HCT116 (cell line): ENCODE measurements around the gene HPS5. TPM values are rescaled to one million over a fixed set of nuclear protein-coding genes. Genes with fewer than 3 reads are reported as not detected.

Experiments used
- ATAC-seq: fragments of 200-7000 bp; cut with Tn5 transposase; 2 replicates; pipeline ENCODE4 v1.9.1; 2020; ENCODE audit warnings: mild to moderate bottlenecking, moderate library complexity
- BruUV-seq: library from RNA; stranded (reverse); fragments of 400-500 nt; replicated peaks from 2 replicates; lab custom pipeline; 2021; lab: Mats Ljungman, UMichigan
- CTCF ChIA-PET: fragments of 300-600 bp; sonication (Branson Sonifier 250); formaldehyde crosslinking; loops from one replicate; lab custom pipeline; 2021; ENCODE audit warnings: antibody characterized with exemption; lab: Charles Lee
- POLR2A ChIA-PET: fragments of 300-600, 350-600 bp; sonication (Branson Sonifier 250); formaldehyde crosslinking; loops from one replicate; lab custom pipeline; 2021; ENCODE audit warnings: antibody characterized with exemption; lab: Charles Lee
- RAD21 ChIA-PET, 2 experiments: fragments of 300-600 bp; sonication (Branson Sonifier 250); formaldehyde crosslinking; loops; one replicate each; lab custom pipeline; 2023; ENCODE audit warnings: low total read pairs in 2 of 2; ENCODE audit not compliant: uncharacterized antibody in 2 of 2, unreplicated experiment in 2 of 2, low non-redundant PET in 1 of 2; lab: Charles Lee
- DNase-seq: peaks from one replicate; pipeline ENCODE4 v3.0.0-alpha.2; 2010; ENCODE audit warnings: low read depth, low spot score
- H2AFZ ChIP-seq: fragments of 200-600 bp; shearing (Covaris generic), sonication (generic); 2 replicates; pipeline ENCODE4 v1.6.1; 2017; ENCODE audit warnings: low read depth, mixed run types, mixed read lengths, antibody characterized with exemption, low read length; ENCODE audit not compliant: poor library complexity, severe bottlenecking
- H3K27ac ChIP-seq: 2 replicates; pipeline ENCODE4 v1.5.1; 2012; ENCODE audit warnings: low read depth, low read length
- H3K27me3 ChIP-seq: fragments of 200-600 bp; sonication (generic); 2 replicates; pipeline ENCODE4 v1.6.1; 2016; ENCODE audit warnings: mixed run types, low read length, mixed read lengths; ENCODE audit not compliant: insufficient read depth
- H3K36me3 ChIP-seq, 2 experiments: fragments of 200-500 bp in 1 of 2; fragments of 200-600 bp in 1 of 2; sonication (Bioruptor generic) in 1 of 2; sonication (generic) in 1 of 2; 2 replicates each; pipeline versions ENCODE4 v1.5.1 to v1.6.1; 2014 to 2016; ENCODE audit warnings: low read length in 2 of 2, inconsistent platforms in 1 of 2, mixed read lengths in 1 of 2, mixed run types in 1 of 2; ENCODE audit not compliant: insufficient read depth in 2 of 2, control insufficient read depth in 1 of 2
- H3K4me1 ChIP-seq, 2 experiments: fragments of 200-600 bp in 1 of 2; sonication (generic) in 1 of 2; 2 replicates each; pipeline versions ENCODE4 v1.5.1 to v1.6.1; 2012 to 2017; ENCODE audit warnings: low read length in 2 of 2, inconsistent platforms in 1 of 2, mild to moderate bottlenecking in 1 of 2, mixed read lengths in 1 of 2, mixed run types in 1 of 2, moderate library complexity in 1 of 2; ENCODE audit not compliant: insufficient read depth in 2 of 2, control insufficient read depth in 1 of 2
- H3K4me2 ChIP-seq: fragments of 200-600 bp; sonication (generic); 2 replicates; pipeline ENCODE4 v1.6.1; 2017; ENCODE audit warnings: mixed run types, low read length, mixed read lengths
- H3K4me3 ChIP-seq, 2 experiments: fragments of 200-600 bp in 1 of 2; sonication (generic) in 1 of 2; replicated peaks in 1 of 2; 2 replicates each; pipeline ENCODE4 v1.5.1; 2011 to 2016; ENCODE audit warnings: low read length in 2 of 2, control low read depth in 1 of 2, low read depth in 1 of 2, mild to moderate bottlenecking in 1 of 2, mixed read lengths in 1 of 2, mixed run types in 1 of 2
- H3K79me2 ChIP-seq: fragments of 200-600 bp; sonication (generic); 2 replicates; pipeline ENCODE4 v1.6.1; 2017; ENCODE audit warnings: mild to moderate bottlenecking, mixed run types, low read length, moderate library complexity, mixed read lengths; ENCODE audit not compliant: insufficient read depth
- H3K9ac ChIP-seq: fragments of 200-600 bp; sonication (generic); 2 replicates; pipeline ENCODE4 v1.6.1; 2016; ENCODE audit warnings: low read length, mixed read lengths
- H3K9me2 ChIP-seq: fragments of 200-600 bp; sonication (generic), shearing (Covaris generic); 2 replicates; pipeline ENCODE4 v1.6.1; 2017; ENCODE audit warnings: mixed run types, mild to moderate bottlenecking, moderate library complexity; ENCODE audit not compliant: insufficient read depth
- H3K9me3 ChIP-seq, 2 experiments: fragments of 200-500 bp in 1 of 2; fragments of 200-600 bp in 1 of 2; sonication (Bioruptor generic) in 1 of 2; sonication (generic) in 1 of 2; 2 replicates each; pipeline ENCODE4 v1.6.1; 2014 to 2017; ENCODE audit warnings: low read length in 2 of 2, mixed read lengths in 2 of 2, inconsistent platforms in 1 of 2, low read depth in 1 of 2, mild to moderate bottlenecking in 1 of 2, mixed run types in 1 of 2, moderate library complexity in 1 of 2; ENCODE audit not compliant: control insufficient read depth in 1 of 2, insufficient read depth in 1 of 2
- H4K20me1 ChIP-seq: fragments of 200-600 bp; sonication (generic), shearing (Covaris generic); 2 replicates; pipeline ENCODE4 v1.6.1; 2017; ENCODE audit warnings: mixed run types, mild to moderate bottlenecking, moderate library complexity; ENCODE audit not compliant: insufficient read depth
- CBX3 ChIP-seq: IDR thresholded peaks from 2 replicates; pipeline ENCODE4 v1.6.1; 2012; ENCODE audit warnings: low read depth
- CEBPB ChIP-seq: IDR thresholded peaks from 2 replicates; pipeline ENCODE4 v1.6.1; 2012; ENCODE audit warnings: low read depth
- EGR1 ChIP-seq: IDR thresholded peaks from 2 replicates; pipeline ENCODE4 v1.6.1; 2012; ENCODE audit warnings: low read depth
- ELF1 ChIP-seq: IDR thresholded peaks from 2 replicates; pipeline ENCODE4 v1.6.1; 2012; ENCODE audit warnings: low read depth, borderline replicate concordance
- EZH2 ChIP-seq: fragments of 200-600 bp; sonication (generic); IDR thresholded peaks from 2 replicates; pipeline ENCODE4 v1.6.1; 2017; ENCODE audit warnings: antibody characterized with exemption, mixed run types
- EZH2phosphoT487 ChIP-seq: fragments of 200-600 bp; IDR thresholded peaks from 2 replicates; pipeline ENCODE4 v1.6.1; 2018; ENCODE audit warnings: antibody characterized with exemption, borderline replicate concordance
- FOSL1 ChIP-seq: IDR thresholded peaks from 2 replicates; pipeline ENCODE4 v1.6.1; 2012; ENCODE audit warnings: low read depth
- JUND ChIP-seq: IDR thresholded peaks from 2 replicates; pipeline ENCODE4 v1.6.1; 2012
- POLR2A ChIP-seq: IDR thresholded peaks from 2 replicates; pipeline ENCODE4 v1.7.0; 2011; ENCODE audit warnings: borderline replicate concordance; ENCODE audit not compliant: insufficient read depth, insufficient read length; ENCODE audit errors: extremely low read depth
- POLR2AphosphoS5 ChIP-seq: IDR thresholded peaks from 2 replicates; pipeline ENCODE4 v1.6.1; 2011; ENCODE audit warnings: mild to moderate bottlenecking, low read depth, low read length, moderate library complexity
- SIN3A ChIP-seq: IDR thresholded peaks from 2 replicates; pipeline ENCODE4 v1.6.1; 2012; ENCODE audit warnings: low read depth
- SP1 ChIP-seq: IDR thresholded peaks from 2 replicates; pipeline ENCODE4 v1.6.1; 2012; ENCODE audit warnings: low read depth
- SRF ChIP-seq: IDR thresholded peaks from 2 replicates; pipeline ENCODE4 v1.6.1; 2012; ENCODE audit warnings: low read depth
- TCF7L2 ChIP-seq: IDR thresholded peaks from 2 replicates; pipeline ENCODE4 v1.7.0; 2011; ENCODE audit warnings: borderline replicate concordance, inconsistent platforms; ENCODE audit not compliant: insufficient read depth, insufficient read length; ENCODE audit errors: extremely low read depth
- YY1 ChIP-seq: IDR thresholded peaks from 2 replicates; pipeline ENCODE4 v1.6.1; 2011; ENCODE audit warnings: low read length, low read depth, moderate library complexity, mild to moderate bottlenecking; ENCODE audit not compliant: insufficient replicate concordance; ENCODE audit errors: extremely low read depth
- ZFX ChIP-seq: fragments of 450-650 bp; IDR thresholded peaks from 2 replicates; pipeline ENCODE4 v1.6.1; 2017
- ZNF274 ChIP-seq: fragments of 200-500 bp; sonication (Bioruptor generic); IDR thresholded peaks from 2 replicates; pipeline ENCODE4 v1.6.1; 2014; ENCODE audit warnings: mild to moderate bottlenecking, low read depth, low read length, inconsistent platforms
- intact Hi-C: fragments of 100-400 bp; cut with micrococcal nuclease; formaldehyde crosslinking; loops from 2 replicates; pipeline ENCODE4 v1.10.0; 2022
- total RNA-seq: library from RNA; stranded (reverse); gene quantifications from one replicate; pipeline ENCODE4 v1.2.1, GENCODE V29; 2021; ENCODE audit not compliant: unreplicated experiment
- TF ChIP-seq, protein P1 (sequence below): IDR thresholded peaks from 2 replicates; pipeline ENCODE4 v1.6.1; 2012; ENCODE audit warnings: low read depth
- TF ChIP-seq, protein P2 (sequence below): IDR thresholded peaks from 2 replicates; pipeline ENCODE4 v1.6.1; 2012

HPS5 gene
- total RNA-seq, 1 experiment from 2014 or later: 19.6 TPM

DNA sequence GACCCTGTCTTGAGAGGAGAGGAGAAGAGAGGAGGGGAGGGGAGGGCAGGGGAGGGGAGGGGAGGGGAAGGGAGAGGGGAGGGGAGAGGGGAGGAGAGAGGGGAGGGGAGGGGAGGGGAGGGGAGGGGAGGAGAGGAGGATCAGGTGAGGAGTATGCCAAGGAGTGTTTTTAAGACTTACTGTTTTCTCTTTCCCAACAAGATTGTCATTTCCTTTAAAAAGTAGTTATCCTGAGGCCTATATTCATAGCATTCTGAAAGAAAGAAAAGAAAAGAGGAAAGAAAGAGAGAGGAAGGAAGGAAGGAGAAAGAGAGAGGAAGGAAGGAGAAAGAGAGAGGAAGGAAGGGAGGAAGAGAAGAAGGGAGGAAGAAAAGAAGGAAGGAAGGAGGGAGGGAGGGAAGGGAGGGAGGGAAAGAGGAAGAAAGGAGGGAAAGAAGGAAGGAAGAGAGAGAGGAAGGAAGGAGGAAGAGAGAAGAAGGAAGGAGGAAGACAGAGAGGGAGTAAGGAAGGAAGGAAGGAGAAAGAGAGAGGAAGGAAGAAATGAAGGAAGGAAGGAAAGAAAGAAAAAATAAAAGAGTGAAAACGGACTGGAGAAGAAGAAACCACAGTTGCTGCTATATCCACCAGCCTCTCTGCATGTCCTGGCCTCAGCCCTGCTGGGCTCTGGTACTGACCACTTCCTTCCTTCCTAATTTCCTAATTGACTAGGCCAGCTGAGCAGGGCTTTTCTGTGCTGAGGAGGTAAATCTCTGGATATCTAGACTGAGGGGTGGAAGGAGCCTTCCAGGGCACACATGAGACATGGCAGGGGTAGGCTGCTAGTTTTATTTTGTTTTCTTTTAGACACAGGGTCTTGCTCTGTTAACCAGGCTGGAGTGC, 57.0 kb downstream of the HPS5 start:
- no peak overlapping the region for H3K4me3 ChIP-seq
- intact Hi-C loops: no loop called here
- no peak overlapping the region for H2AFZ ChIP-seq
- no peaks in the 10 kb centered on the region for H4K20me1 ChIP-seq
- ChIA-PET RAD21 (no interaction called here), CTCF (no interaction called here), POLR2A (no interaction called here)
- H3K4me2 ChIP-seq: no peak overlapping the region
- DNase-seq (no peak), ATAC-seq (no peak)
- H3K27ac ChIP-seq: no peak overlapping the region
- TF ChIP-seq YY1: no peak
- TF ChIP-seq POLR2AphosphoS5: no peak
- TF ChIP-seq EZH2: no peak
- no peak for TF ChIP-seq ZNF274
- TF ChIP-seq, protein P1, sequence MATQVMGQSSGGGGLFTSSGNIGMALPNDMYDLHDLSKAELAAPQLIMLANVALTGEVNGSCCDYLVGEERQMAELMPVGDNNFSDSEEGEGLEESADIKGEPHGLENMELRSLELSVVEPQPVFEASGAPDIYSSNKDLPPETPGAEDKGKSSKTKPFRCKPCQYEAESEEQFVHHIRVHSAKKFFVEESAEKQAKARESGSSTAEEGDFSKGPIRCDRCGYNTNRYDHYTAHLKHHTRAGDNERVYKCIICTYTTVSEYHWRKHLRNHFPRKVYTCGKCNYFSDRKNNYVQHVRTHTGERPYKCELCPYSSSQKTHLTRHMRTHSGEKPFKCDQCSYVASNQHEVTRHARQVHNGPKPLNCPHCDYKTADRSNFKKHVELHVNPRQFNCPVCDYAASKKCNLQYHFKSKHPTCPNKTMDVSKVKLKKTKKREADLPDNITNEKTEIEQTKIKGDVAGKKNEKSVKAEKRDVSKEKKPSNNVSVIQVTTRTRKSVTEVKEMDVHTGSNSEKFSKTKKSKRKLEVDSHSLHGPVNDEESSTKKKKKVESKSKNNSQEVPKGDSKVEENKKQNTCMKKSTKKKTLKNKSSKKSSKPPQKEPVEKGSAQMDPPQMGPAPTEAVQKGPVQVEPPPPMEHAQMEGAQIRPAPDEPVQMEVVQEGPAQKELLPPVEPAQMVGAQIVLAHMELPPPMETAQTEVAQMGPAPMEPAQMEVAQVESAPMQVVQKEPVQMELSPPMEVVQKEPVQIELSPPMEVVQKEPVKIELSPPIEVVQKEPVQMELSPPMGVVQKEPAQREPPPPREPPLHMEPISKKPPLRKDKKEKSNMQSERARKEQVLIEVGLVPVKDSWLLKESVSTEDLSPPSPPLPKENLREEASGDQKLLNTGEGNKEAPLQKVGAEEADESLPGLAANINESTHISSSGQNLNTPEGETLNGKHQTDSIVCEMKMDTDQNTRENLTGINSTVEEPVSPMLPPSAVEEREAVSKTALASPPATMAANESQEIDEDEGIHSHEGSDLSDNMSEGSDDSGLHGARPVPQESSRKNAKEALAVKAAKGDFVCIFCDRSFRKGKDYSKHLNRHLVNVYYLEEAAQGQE: no peak
- no peak for TF ChIP-seq ZFX
- TF ChIP-seq, protein P2, sequence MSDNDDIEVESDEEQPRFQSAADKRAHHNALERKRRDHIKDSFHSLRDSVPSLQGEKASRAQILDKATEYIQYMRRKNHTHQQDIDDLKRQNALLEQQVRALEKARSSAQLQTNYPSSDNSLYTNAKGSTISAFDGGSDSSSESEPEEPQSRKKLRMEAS: no peak
- TF ChIP-seq CEBPB: no peak
- no peak for TF ChIP-seq EZH2phosphoT487
- no peak for TF ChIP-seq SRF
- TF ChIP-seq EGR1: no peak
- TF ChIP-seq SP1: no peak
- no peak for TF ChIP-seq FOSL1
- TF ChIP-seq CBX3: no peak
- TF ChIP-seq JUND: no peak
- TF ChIP-seq TCF7L2: no peak
- TF ChIP-seq ELF1: no peak
- TF ChIP-seq POLR2A: no peak
- no peak for TF ChIP-seq SIN3A
- no TSS peak for BruUV-seq
- no peaks in the 10 kb centered on the region for H3K9me2 ChIP-seq
- no peaks in the 10 kb centered on the region for H3K36me3 ChIP-seq
- H3K27me3 ChIP-seq: no peaks in the 10 kb centered on the region
- H3K9me3 ChIP-seq: no peaks in the 10 kb centered on the region
- no peaks in the 10 kb centered on the region for H3K79me2 ChIP-seq
- H3K4me1 ChIP-seq: no peaks in the 10 kb centered on the region
- no peak overlapping the region for H3K9ac ChIP-seq
